IMR-90 (cell line): ENCODE results near the gene DTNA. TPM values are rescaled to one million over a fixed set of nuclear protein-coding genes. Genes with fewer than 3 reads are reported as not detected.
A peak's percentile ranks its signal among the peaks of the same experiment; 100 is the strongest.

Source experiments
- ATAC-seq: fragments of 200-7000 bp; cut with Tn5 transposase; 2 replicates; pipeline ENCODE4 v1.9.1; 2020; ENCODE audit warnings: low read depth, mild to moderate bottlenecking, moderate library complexity
- BruUV-seq: library from RNA; stranded (reverse); fragments of 400-500 nt; replicated peaks from 2 replicates; lab custom pipeline; 2021; lab: Mats Ljungman, UMichigan
- CTCF ChIA-PET: fragments of 300-600 bp; formaldehyde crosslinking; extraction: SDS; loops from one replicate; lab custom pipeline; 2021; ENCODE audit warnings: antibody characterized with exemption; lab: Yijun Ruan, JAX
- POLR2A ChIA-PET: fragments of 300-600 bp; sonication (Branson Sonifier 250); formaldehyde crosslinking; loops from one replicate; lab custom pipeline; 2022; ENCODE audit warnings: antibody characterized with exemption; ENCODE audit not compliant: unreplicated experiment; lab: Charles Lee
- DNase-seq: peaks from one replicate; pipeline ENCODE4 v3.0.0; 2013
- H2AFZ ChIP-seq: replicated peaks from 2 replicates; pipeline ENCODE3; 2013; ENCODE audit warnings: low read length, mild to moderate bottlenecking; ENCODE audit not compliant: poor library complexity
- H2AK5ac ChIP-seq: 2 replicates; pipeline ENCODE4 v1.6.1; 2013; ENCODE audit warnings: low read depth, low read length, inconsistent platforms
- H2AK9ac ChIP-seq: replicated peaks from 2 replicates; pipeline ENCODE3; 2013; ENCODE audit warnings: mild to moderate bottlenecking, low read depth, low read length, moderate library complexity; ENCODE audit not compliant: poor library complexity
- H2BK120ac ChIP-seq: 2 replicates; pipeline ENCODE4 v1.6.1; 2013; ENCODE audit warnings: low read depth, low read length, inconsistent platforms
- H2BK15ac ChIP-seq: 3 replicates; pipeline ENCODE4 v1.6.1; 2013; ENCODE audit warnings: low read depth, low read length, inconsistent platforms
- H2BK20ac ChIP-seq: 2 replicates; pipeline ENCODE4 v1.6.1; 2013; ENCODE audit warnings: low read depth, mild to moderate bottlenecking, inconsistent platforms, low read length, moderate library complexity
- H2BK5ac ChIP-seq: 2 replicates; pipeline ENCODE4 v1.6.1; 2013; ENCODE audit warnings: mild to moderate bottlenecking, low read depth, low read length, inconsistent platforms; ENCODE audit not compliant: poor library complexity, severe bottlenecking
- H3K14ac ChIP-seq: replicated peaks from 2 replicates; pipeline ENCODE4 v1.6.1; 2013; ENCODE audit warnings: low read depth, low read length, inconsistent platforms
- H3K18ac ChIP-seq: 2 replicates; pipeline ENCODE4 v1.6.1; 2013; ENCODE audit warnings: low read depth, low read length, control low read depth
- H3K23ac ChIP-seq: 2 replicates; pipeline ENCODE4 v1.6.1; 2013; ENCODE audit warnings: low read depth, low read length, inconsistent platforms
- H3K27ac ChIP-seq: 2 replicates; pipeline ENCODE4 v1.5.1; 2013; ENCODE audit warnings: mild to moderate bottlenecking, control low read depth, low read length; ENCODE audit not compliant: insufficient read depth
- H3K27me3 ChIP-seq: 2 replicates; pipeline ENCODE4 v1.6.1; 2013; ENCODE audit warnings: low read length; ENCODE audit not compliant: control insufficient read depth, insufficient read depth
- H3K36me3 ChIP-seq: 2 replicates; pipeline ENCODE4 v1.6.1; 2013; ENCODE audit warnings: low read length, mixed read lengths; ENCODE audit not compliant: control insufficient read depth, insufficient read depth
- H3K4ac ChIP-seq: 2 replicates; pipeline ENCODE4 v1.6.1; 2013; ENCODE audit warnings: low read depth, low read length, inconsistent platforms
- H3K4me1 ChIP-seq: 2 replicates; pipeline ENCODE4 v1.6.1; 2013; ENCODE audit warnings: low read length, mixed read lengths; ENCODE audit not compliant: control insufficient read depth, insufficient read depth
- H3K4me2 ChIP-seq: 2 replicates; pipeline ENCODE4 v1.6.1; 2013; ENCODE audit warnings: low read depth, mild to moderate bottlenecking, control low read depth, low read length, moderate library complexity
- H3K4me3 ChIP-seq: 2 replicates; pipeline ENCODE4 v1.5.1; 2013; ENCODE audit warnings: low read depth, mild to moderate bottlenecking, control low read depth, low read length, moderate library complexity; ENCODE audit not compliant: insufficient read depth
- H3K56ac ChIP-seq: 2 replicates; pipeline ENCODE4 v1.6.1; 2013; ENCODE audit warnings: low read length, inconsistent platforms; ENCODE audit not compliant: insufficient read depth; ENCODE audit errors: extremely low read depth
- H3K79me1 ChIP-seq, 2 experiments: 2 replicates each; pipeline ENCODE4 v1.6.1; 2013; ENCODE audit warnings: low read length in 2 of 2, inconsistent platforms in 1 of 2, low read depth in 1 of 2
- H3K9ac ChIP-seq: 2 replicates; pipeline ENCODE4 v1.6.1; 2013; ENCODE audit warnings: low read depth, low read length, control low read depth
- H3K9me1 ChIP-seq: 2 replicates; pipeline ENCODE4 v1.6.1; 2013; ENCODE audit warnings: low read length, inconsistent platforms; ENCODE audit not compliant: insufficient read depth
- H3K9me3 ChIP-seq: 2 replicates; pipeline ENCODE4 v1.6.1; 2013; ENCODE audit warnings: low read length; ENCODE audit not compliant: control insufficient read depth, insufficient read depth
- H4K20me1 ChIP-seq: 2 replicates; pipeline ENCODE4 v1.6.1; 2013; ENCODE audit warnings: low read length, inconsistent platforms; ENCODE audit not compliant: insufficient read depth
- H4K5ac ChIP-seq: 2 replicates; pipeline ENCODE4 v1.6.1; 2013; ENCODE audit warnings: mild to moderate bottlenecking, low read depth, low read length, control low read depth
- H4K8ac ChIP-seq, 2 experiments: 2 replicates each; pipeline ENCODE4 v1.6.1; 2013; ENCODE audit warnings: low read depth in 2 of 2, low read length in 2 of 2, control low read depth in 1 of 2, inconsistent platforms in 1 of 2
- H4K91ac ChIP-seq: 2 replicates; pipeline ENCODE4 v1.6.1; 2013; ENCODE audit warnings: low read depth, low read length, inconsistent platforms; ENCODE audit not compliant: insufficient read depth
- BHLHE40 ChIP-seq: fragments of 150-350 bp; IDR thresholded peaks from 2 replicates; pipeline ENCODE4 v1.6.1; 2016; ENCODE audit warnings: mild to moderate bottlenecking, low read depth, low read length
- CEBPB ChIP-seq: IDR thresholded peaks from 2 replicates; pipeline ENCODE4 v1.6.1; 2012; ENCODE audit warnings: low read depth, low read length, improper control_type of control experiment
- CHD1 ChIP-seq: IDR thresholded peaks from 2 replicates; pipeline ENCODE4 v1.6.1; 2012; ENCODE audit warnings: low read depth, low read length, improper control_type of control experiment
- FOS ChIP-seq: fragments of 150-350 bp; IDR thresholded peaks from 2 replicates; pipeline ENCODE4 v1.6.1; 2016; ENCODE audit warnings: low read depth, low read length
- MAFK ChIP-seq: IDR thresholded peaks from 2 replicates; pipeline ENCODE4 v1.6.1; 2012; ENCODE audit warnings: low read depth, low read length, improper control_type of control experiment
- MAZ ChIP-seq: IDR thresholded peaks from 2 replicates; pipeline ENCODE4 v1.6.1; 2012; ENCODE audit warnings: low read depth, mild to moderate bottlenecking, low read length, improper control_type of control experiment, moderate library complexity, borderline replicate concordance
- MXI1 ChIP-seq: IDR thresholded peaks from 2 replicates; pipeline ENCODE4 v1.6.1; 2012; ENCODE audit warnings: low read depth, mild to moderate bottlenecking, low read length, moderate library complexity, borderline replicate concordance
- NFE2L2 ChIP-seq: fragments of 150-350 bp; IDR thresholded peaks from 2 replicates; pipeline ENCODE4 v1.6.1; 2016; ENCODE audit warnings: low read depth, mild to moderate bottlenecking, low read length
- POLR2A ChIP-seq: IDR thresholded peaks from 2 replicates; pipeline ENCODE4 v1.6.1; 2012; ENCODE audit warnings: mild to moderate bottlenecking, low read depth, low read length
- RAD21 ChIP-seq: IDR thresholded peaks from 2 replicates; pipeline ENCODE4 v1.6.1; 2012; ENCODE audit warnings: low read length, improper control_type of control experiment
- RCOR1 ChIP-seq: IDR thresholded peaks from 2 replicates; pipeline ENCODE4 v1.6.1; 2012; ENCODE audit warnings: mild to moderate bottlenecking, low read length, improper control_type of control experiment; ENCODE audit not compliant: insufficient replicate concordance
- RFX5 ChIP-seq: IDR thresholded peaks from 2 replicates; pipeline ENCODE4 v1.8.0; 2012; ENCODE audit warnings: low read depth, mild to moderate bottlenecking, low read length, moderate library complexity
- SMC3 ChIP-seq: fragments of 150-350 bp; IDR thresholded peaks from 2 replicates; pipeline ENCODE4 v1.6.1; 2016; ENCODE audit warnings: low read depth, mild to moderate bottlenecking, antibody characterized with exemption, low read length, moderate library complexity
- WGBS, 2 experiments: methylation state at CpG; one replicate each; pipeline versions ENCODE4 v1.1.5 to v1.1.7; 2013; ENCODE audit warnings: missing lambda C conversion rate in 2 of 2; ENCODE audit not compliant: insufficient read length in 1 of 2; ENCODE audit errors: extremely low coverage in 2 of 2; 5-methylcytosine and 5-hydroxymethylcytosine counted together
- dilution Hi-C: fragments of 300-500 bp; cut with HindIII; formaldehyde crosslinking; loops from one replicate; pipeline ENCODE4 v1.14.3; 2018; ENCODE audit warnings: low sequenced_read_pairs; ENCODE audit not compliant: unreplicated experiment
- in situ Hi-C: fragments of 300-500 bp; cut with MboI; formaldehyde crosslinking; loops from 3 replicates; pipeline ENCODE4 v1.14.3; 2019; ENCODE audit warnings: low sequenced_read_pairs, inconsistent platforms, mixed read lengths
- intact Hi-C: fragments of 100-400 bp; cut with micrococcal nuclease; formaldehyde crosslinking; loops from 2 replicates; pipeline ENCODE4 v1.10.0; 2022
- polyA plus RNA-seq, 3 experiments: library from polyadenylated mRNA; depleted of rRNA; stranded (reverse); fragments of >200 nt; gene quantifications; 2 replicates each; pipeline ENCODE4 v1.2.3, GENCODE V29; 2012; ENCODE audit warnings: low replicate concordance in 1 of 3
- total RNA-seq: library from RNA; depleted of rRNA; stranded (reverse); fragments of >200 nt; gene quantifications from 2 replicates; pipeline ENCODE4 v1.2.3, GENCODE V29; 2012
- TF ChIP-seq, protein P1 (sequence below): fragments of 150-350 bp; IDR thresholded peaks from 2 replicates; pipeline ENCODE4 v1.6.1; 2017; ENCODE audit warnings: mild to moderate bottlenecking, antibody characterized with exemption, low read length, low read depth
- TF ChIP-seq, protein P2 (sequence below): conservative IDR thresholded peaks from 2 replicates; pipeline ENCODE4 v1.5.1; 2012; ENCODE audit warnings: mild to moderate bottlenecking, low read depth, low read length, improper control_type of control experiment
- TF ChIP-seq, protein P3 (sequence below): fragments of 150-350 bp; IDR thresholded peaks from 2 replicates; pipeline ENCODE4 v1.6.1; 2016; ENCODE audit warnings: low read depth, mild to moderate bottlenecking, low read length, moderate library complexity, borderline replicate concordance

Gene DTNA
- total and polyA plus RNA-seq, 2 of the 4 experiments (the other 2 are of a cell fraction), result 9.5 to 10.8 TPM

DNA sequence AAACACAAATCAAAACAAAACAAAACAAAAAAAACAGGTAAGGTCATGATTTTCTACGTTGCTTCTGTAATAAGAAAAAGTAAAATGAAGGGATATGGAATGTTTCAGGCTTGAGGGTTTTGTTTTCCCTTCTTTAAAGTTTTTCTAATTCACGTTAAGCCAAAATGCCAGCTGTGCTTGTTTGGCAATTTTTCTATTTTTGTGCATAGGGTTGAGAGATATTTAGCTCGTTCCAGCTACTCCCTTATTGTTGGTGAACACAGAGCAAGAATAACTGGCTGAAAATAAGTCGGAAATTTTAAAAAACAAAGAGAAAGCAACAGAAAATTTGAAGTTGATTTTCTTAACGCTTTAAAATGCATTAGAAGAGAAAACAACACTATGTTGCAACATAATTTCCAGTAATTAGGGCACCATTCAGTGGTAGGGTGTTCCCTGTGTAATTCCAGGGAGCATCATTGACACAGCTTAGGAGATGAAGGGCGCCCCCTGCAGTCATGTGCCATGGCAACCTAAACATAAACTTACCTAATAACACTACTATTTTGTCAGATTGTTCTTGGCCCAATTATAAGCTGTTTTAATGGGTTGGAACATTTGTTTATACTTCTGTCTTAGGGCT, 99.5 kb downstream of the DTNA start:
- peak; percentile 32; the same call in 1 of the 2 replicates for TF ChIP-seq CEBPB
- no peak for TF ChIP-seq BHLHE40
- TF ChIP-seq SMC3, result peak; percentile 26
- TF ChIP-seq MAZ, result no peak
- TF ChIP-seq NFE2L2, result no peak
- TF ChIP-seq FOS, result no peak
- no peak for TF ChIP-seq MAFK
- no peak for TF ChIP-seq RFX5
- no peak for TF ChIP-seq RCOR1
- TF ChIP-seq MXI1, result no peak
- TF ChIP-seq, protein P1, sequence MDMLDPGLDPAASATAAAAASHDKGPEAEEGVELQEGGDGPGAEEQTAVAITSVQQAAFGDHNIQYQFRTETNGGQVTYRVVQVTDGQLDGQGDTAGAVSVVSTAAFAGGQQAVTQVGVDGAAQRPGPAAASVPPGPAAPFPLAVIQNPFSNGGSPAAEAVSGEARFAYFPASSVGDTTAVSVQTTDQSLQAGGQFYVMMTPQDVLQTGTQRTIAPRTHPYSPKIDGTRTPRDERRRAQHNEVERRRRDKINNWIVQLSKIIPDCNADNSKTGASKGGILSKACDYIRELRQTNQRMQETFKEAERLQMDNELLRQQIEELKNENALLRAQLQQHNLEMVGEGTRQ, result no peak
- no peak for TF ChIP-seq CHD1
- peak; percentile 49 for TF ChIP-seq RAD21
- TF ChIP-seq, protein P2, sequence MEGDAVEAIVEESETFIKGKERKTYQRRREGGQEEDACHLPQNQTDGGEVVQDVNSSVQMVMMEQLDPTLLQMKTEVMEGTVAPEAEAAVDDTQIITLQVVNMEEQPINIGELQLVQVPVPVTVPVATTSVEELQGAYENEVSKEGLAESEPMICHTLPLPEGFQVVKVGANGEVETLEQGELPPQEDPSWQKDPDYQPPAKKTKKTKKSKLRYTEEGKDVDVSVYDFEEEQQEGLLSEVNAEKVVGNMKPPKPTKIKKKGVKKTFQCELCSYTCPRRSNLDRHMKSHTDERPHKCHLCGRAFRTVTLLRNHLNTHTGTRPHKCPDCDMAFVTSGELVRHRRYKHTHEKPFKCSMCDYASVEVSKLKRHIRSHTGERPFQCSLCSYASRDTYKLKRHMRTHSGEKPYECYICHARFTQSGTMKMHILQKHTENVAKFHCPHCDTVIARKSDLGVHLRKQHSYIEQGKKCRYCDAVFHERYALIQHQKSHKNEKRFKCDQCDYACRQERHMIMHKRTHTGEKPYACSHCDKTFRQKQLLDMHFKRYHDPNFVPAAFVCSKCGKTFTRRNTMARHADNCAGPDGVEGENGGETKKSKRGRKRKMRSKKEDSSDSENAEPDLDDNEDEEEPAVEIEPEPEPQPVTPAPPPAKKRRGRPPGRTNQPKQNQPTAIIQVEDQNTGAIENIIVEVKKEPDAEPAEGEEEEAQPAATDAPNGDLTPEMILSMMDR, result peak; percentile 55
- TF ChIP-seq, protein P3, sequence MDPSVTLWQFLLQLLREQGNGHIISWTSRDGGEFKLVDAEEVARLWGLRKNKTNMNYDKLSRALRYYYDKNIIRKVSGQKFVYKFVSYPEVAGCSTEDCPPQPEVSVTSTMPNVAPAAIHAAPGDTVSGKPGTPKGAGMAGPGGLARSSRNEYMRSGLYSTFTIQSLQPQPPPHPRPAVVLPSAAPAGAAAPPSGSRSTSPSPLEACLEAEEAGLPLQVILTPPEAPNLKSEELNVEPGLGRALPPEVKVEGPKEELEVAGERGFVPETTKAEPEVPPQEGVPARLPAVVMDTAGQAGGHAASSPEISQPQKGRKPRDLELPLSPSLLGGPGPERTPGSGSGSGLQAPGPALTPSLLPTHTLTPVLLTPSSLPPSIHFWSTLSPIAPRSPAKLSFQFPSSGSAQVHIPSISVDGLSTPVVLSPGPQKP, result no peak
- TF ChIP-seq POLR2A, result no peak
- BruUV-seq, result no TSS peak
- Histone ChIP-seq H3K36me3 (no peaks in the 10 kb centered on the region; the same call in 1 of the 2 replicates), H3K23ac (no peak overlapping the region), H3K79me1 (no peaks in the 10 kb centered on the region), H3K4ac (no peak overlapping the region), H3K18ac (no peak overlapping the region), H3K4me3 (no peak overlapping the region), H2BK120ac (no peak overlapping the region), H2BK5ac (no peak overlapping the region), H3K4me1 (peaks cover 2% of the 10 kb centered on the region; the same call in 1 of the 2 replicates), H2BK20ac (no peak overlapping the region), H2BK15ac (no peak overlapping the region), H3K9ac (no peak overlapping the region), H3K14ac (no peak overlapping the region), H3K27ac (no peak overlapping the region), H2AFZ (no peak overlapping the region), H4K8ac (no peak overlapping the region), H4K20me1 (no peaks in the 10 kb centered on the region), H3K9me1 (0 out of 2 replicates have a peak, but pooled peaks cover 4% of the 10 kb centered on the region), H3K56ac (no peak overlapping the region), H3K9me3 (no peaks in the 10 kb centered on the region), H3K27me3 (no peaks in the 10 kb centered on the region), H2AK5ac (no peak overlapping the region), H4K91ac (no peak overlapping the region), H2AK9ac (no peak overlapping the region), H3K4me2 (no peak overlapping the region), H4K5ac (no peak overlapping the region)
- peak; percentile 57 for ATAC-seq
- CTCF ChIA-PET, result interaction anchor here (0.7 kb wide), 1 partner anchor 14 kb away, joined by 3 read pairs; no protein-coding TSS in a partner anchor
- WGBS, 2 experiments, result no CpG with 5 or more reads among the region's 6 CpGs
- peak; percentile 32 for DNase-seq
- in situ Hi-C loops (no loop called here), intact Hi-C loops (no loop called here), dilution Hi-C loops (no loop called here)
- POLR2A ChIA-PET, result no interaction called here
